RWPE2 (cell line): ENCODE measurements around the gene CAPN12.
A peak's percentile ranks its signal among the peaks of the same experiment; 100 is the strongest.

Experiments used
- ATAC-seq: fragments of 200-7000 bp; cut with Tn5 transposase; 3 replicates; pipeline ENCODE4 v1.9.1; 2021; ENCODE audit warnings: low read depth
- DNase-seq: peaks from one replicate; pipeline ENCODE4 v3.0.0-alpha.2; 2020; ENCODE audit warnings: low spot score
- H3K27ac ChIP-seq: fragments of 450-650 bp; 2 replicates; pipeline ENCODE4 v1.5.1; 2017; ENCODE audit warnings: mild to moderate bottlenecking; ENCODE audit not compliant: poor library complexity, severe bottlenecking
- H3K27me3 ChIP-seq: fragments of 250-450 bp; sonication (Bioruptor Pico); 2 replicates; pipeline ENCODE4 v1.5.1; 2021; ENCODE audit warnings: mild to moderate bottlenecking, moderate library complexity; ENCODE audit not compliant: insufficient read depth, poor library complexity, severe bottlenecking
- H3K36me3 ChIP-seq: fragments of 250-450 bp; sonication (Bioruptor Pico); 2 replicates; pipeline ENCODE4 v1.5.1; 2020; ENCODE audit warnings: low read depth, mild to moderate bottlenecking, moderate library complexity
- H3K4me1 ChIP-seq: fragments of 250-450 bp; sonication (Bioruptor Pico); 2 replicates; pipeline ENCODE4 v1.5.1; 2021; ENCODE audit warnings: mild to moderate bottlenecking, moderate library complexity; ENCODE audit not compliant: insufficient read depth, poor library complexity, severe bottlenecking
- H3K4me3 ChIP-seq: fragments of 250-450 bp; sonication (Bioruptor Pico); 2 replicates; pipeline ENCODE4 v1.5.1; 2021; ENCODE audit warnings: mild to moderate bottlenecking, moderate library complexity; ENCODE audit not compliant: severe bottlenecking
- H3K9me3 ChIP-seq: fragments of 250-450 bp; sonication (Bioruptor Pico); 2 replicates; pipeline ENCODE4 v1.5.1; 2021; ENCODE audit warnings: mild to moderate bottlenecking, moderate library complexity; ENCODE audit not compliant: severe bottlenecking
- CTCF ChIP-seq: fragments of 450-650 bp; IDR thresholded peaks from one replicate; pipeline ENCODE4 v1.5.1; 2017; ENCODE audit warnings: mild to moderate bottlenecking, moderate library complexity; ENCODE audit not compliant: poor library complexity, severe bottlenecking

The CAPN12 gene

GRCh38 chr19:38741670-38742069 is 2.6 kb downstream of the CAPN12 start:
- Histone ChIP-seq H3K27ac (no peak overlapping the region), H3K9me3 (no peaks in the 10 kb centered on the region), H3K4me1 (no peaks in the 10 kb centered on the region), H3K36me3 (no peaks in the 10 kb centered on the region), H3K27me3 (no peaks in the 10 kb centered on the region), H3K4me3 (no peak overlapping the region)
- ATAC-seq: no peak
- TF ChIP-seq CTCF: no peak
- DNase-seq: no peak

- Histone ChIP-seq H3K36me3 (no peaks in the 10 kb centered on the region), H3K27me3 (no peaks in the 10 kb centered on the region), H3K27ac (no peak overlapping the region), H3K4me3 (no peak overlapping the region), H3K9me3 (no peaks in the 10 kb centered on the region), H3K4me1 (no peaks in the 10 kb centered on the region)
- ATAC-seq: no peak
- TF ChIP-seq CTCF: no peak
- no peak for DNase-seq
Measured at GRCh38 chr19:38740932-38741331, 3.3 kb downstream of the CAPN12 start.

- no peak for TF ChIP-seq CTCF
- no peaks in the 10 kb centered on the region for H3K36me3 ChIP-seq
- no peak overlapping the region for H3K4me3 ChIP-seq
- H3K27me3 ChIP-seq: no peaks in the 10 kb centered on the region
- H3K9me3 ChIP-seq: no peaks in the 10 kb centered on the region
- DNase-seq (no peak), ATAC-seq (no peak)
- H3K4me1 ChIP-seq: no peaks in the 10 kb centered on the region
- no peak overlapping the region for H3K27ac ChIP-seq
Measured at GRCh38 chr19:38740257-38740592, 4.0 kb downstream of the CAPN12 start.

- Histone ChIP-seq H3K36me3 (no peaks in the 10 kb centered on the region), H3K27me3 (no peaks in the 10 kb centered on the region), H3K27ac (no peak overlapping the region), H3K9me3 (no peaks in the 10 kb centered on the region), H3K4me3 (no peak overlapping the region), H3K4me1 (no peaks in the 10 kb centered on the region)
- TF ChIP-seq CTCF: no peak
- ATAC-seq (no peak), DNase-seq (peak; percentile 61)
Measured at GRCh38 chr19:38739440-38740256, 4.6 kb downstream of the CAPN12 start.
